NCI-H2171 (cell line): Measurements from ENCODE around the gene MTMR2.
"Not testable (repeated sequence)": the region's sequence is repeated elsewhere in the genome, so short reads cannot be mapped to it uniquely, and the experiment has no call there.

ENCODE experiments used
- DNase-seq: peaks from one replicate; lab custom pipeline; 2025; lab: John Stamatoyannopoulos, UW

MTMR2 gene

GRCh38 chr11:95884376-95884775 lies 39.5 kb downstream of the MTMR2 start:
- DNase-seq = no peak

- DNase-seq = no peak
Measured at GRCh38 chr11:95883381-95883780, 40.5 kb downstream of the MTMR2 start.

- DNase-seq = no peak
Measured at GRCh38 chr11:95877291-95877690, 46.6 kb downstream of the MTMR2 start.

GRCh38 chr11:95870877-95871276 lies 53.0 kb downstream of the MTMR2 start:
- not testable (repeated sequence) for DNase-seq

- no peak for DNase-seq
Measured at GRCh38 chr11:95867105-95867504, 56.8 kb downstream of the MTMR2 start.

- DNase-seq = no peak
Measured at GRCh38 chr11:95863486-95864140, 60.3 kb downstream of the MTMR2 start.

- not testable (repeated sequence) for DNase-seq
Measured at GRCh38 chr11:95860024-95860423, 63.9 kb downstream of the MTMR2 start.

GRCh38 chr11:95854362-95854761 lies 69.5 kb downstream of the MTMR2 start:
- DNase-seq = not testable (repeated sequence)

GRCh38 chr11:95853862-95854261 lies 70.0 kb downstream of the MTMR2 start:
- DNase-seq = no peak

GRCh38 chr11:95853138-95853537 lies 70.8 kb downstream of the MTMR2 start:
- no peak for DNase-seq

GRCh38 chr11:95850137-95850536 lies 73.8 kb downstream of the MTMR2 start:
- no peak for DNase-seq

GRCh38 chr11:95849087-95849825 lies 74.7 kb downstream of the MTMR2 start:
- DNase-seq = no peak

- DNase-seq = no peak
Measured at GRCh38 chr11:95845167-95845566, 78.7 kb downstream of the MTMR2 start.

- peak; percentile 65 for DNase-seq
Measured at GRCh38 chr11:95835768-95836488, 88.0 kb downstream of the MTMR2 start.

GRCh38 chr11:95835351-95835750 lies 88.6 kb downstream of the MTMR2 start:
- no peak for DNase-seq

GRCh38 chr11:95833378-95833777 lies 90.5 kb downstream of the MTMR2 start:
- DNase-seq = no peak

- DNase-seq = no peak
Measured at GRCh38 chr11:95832763-95833162, 91.1 kb downstream of the MTMR2 start.

GRCh38 chr11:95831198-95831883 lies 92.6 kb downstream of the MTMR2 start:
- DNase-seq = no peak

- DNase-seq = no peak
Measured at GRCh38 chr11:95829580-95830259, 94.2 kb downstream of the MTMR2 start.

GRCh38 chr11:95827696-95828095 lies 96.2 kb downstream of the MTMR2 start:
- DNase-seq = no peak

GRCh38 chr11:95821640-95822039 lies 102.3 kb downstream of the MTMR2 start:
- no peak for DNase-seq

GRCh38 chr11:95816037-95816436 lies 107.9 kb downstream of the MTMR2 start:
- no peak for DNase-seq
